Stomach (tissue), 9 donors: ENCODE measurements around the gene CDHR5. TPM values are rescaled to one million over a fixed set of nuclear protein-coding genes. Genes with fewer than 3 reads are reported as not detected.

ENCODE experiments used
- DNase-seq, 2 donors: peaks; one replicate each; pipeline versions ENCODE4 v3.0.0 to v3.0.0-alpha.2; 2013 to 2019
- H3K27ac ChIP-seq, 5 donors: fragments of 200-600 bp in 4 of 5; sonication (generic) in 4 of 5; one replicate each; pipeline ENCODE4 v1.5.1; 2013 to 2019; ENCODE audit warnings: mild to moderate bottlenecking in 1 of 5, moderate library complexity in 1 of 5
- H3K27me3 ChIP-seq, 3 donors: fragments of 200-600 bp; sonication (generic); one replicate each; pipeline ENCODE4 v1.5.1; 2017 to 2019; ENCODE audit warnings: mixed run types in 1 of 3
- H3K36me3 ChIP-seq, 4 donors: fragments of 200-600 bp; sonication (generic); 1 replicate in 3 of 4; 2 replicates in 1 of 4; pipeline ENCODE4 v1.5.1; 2016 to 2019
- H3K4me1 ChIP-seq, 4 donors: fragments of 200-600 bp; sonication (generic); one replicate each; pipeline ENCODE4 v1.5.1; 2016 to 2019
- H3K4me3 ChIP-seq, 4 donors: fragments of 200-600 bp; sonication (generic) in 3 of 4; one replicate each; pipeline ENCODE4 v1.5.1; 2016 to 2019; ENCODE audit warnings: mild to moderate bottlenecking in 1 of 4
- H3K9me3 ChIP-seq, 4 donors: fragments of 200-600 bp; sonication (generic); one replicate each; pipeline ENCODE4 v1.5.1; 2016 to 2019
- CTCF ChIP-seq, 7 experiments: fragments of 450-650 bp in 4 of 7; fragments of 200-600 bp in 3 of 7; sonication (generic) in 3 of 7; IDR thresholded peaks; one replicate each; pipeline ENCODE4 v1.5.1; 2016 to 2019; ENCODE audit warnings: antibody characterized with exemption in 7 of 7, control low read depth in 2 of 7, mild to moderate bottlenecking in 1 of 7
- EP300 ChIP-seq: sonication (generic); formaldehyde crosslinking; IDR thresholded peaks from one replicate; pipeline ENCODE4 v1.6.1; 2017; ENCODE audit warnings: antibody characterized with exemption
- POLR2A ChIP-seq, 4 donors: fragments of 450-650 bp; IDR thresholded peaks; one replicate each; pipeline ENCODE4 v1.6.1; 2016; ENCODE audit warnings: antibody characterized with exemption in 4 of 4, control low read depth in 2 of 4, mild to moderate bottlenecking in 1 of 4, moderate library complexity in 1 of 4
- POLR2AphosphoS5 ChIP-seq, 3 donors: sonication (generic); formaldehyde crosslinking; IDR thresholded peaks; one replicate each; pipeline ENCODE4 v1.6.1; 2016; ENCODE audit warnings: antibody characterized with exemption in 3 of 3
- WGBS, 5 donors: extraction: QIAGEN DNeasy Blood & Tissue Kit in 3 of 5; methylation state at CpG; one replicate each; pipeline versions ENCODE4 v1.1.5 to v1.1.7; 2013 to 2018; 5-methylcytosine and 5-hydroxymethylcytosine counted together
- intact Hi-C: fragments of 100-400 bp; cut with DNase I; formaldehyde crosslinking; loops from one replicate; pipeline ENCODE4 v1.15.1; 2023; ENCODE audit warnings: low total_unique reads
- polyA plus RNA-seq, 3 donors: library from polyadenylated mRNA; stranded (reverse); fragments of 200-250 nt; gene quantifications; one replicate each; pipeline ENCODE4 v1.2.3, GENCODE V29; 2013
- total RNA-seq, 5 donors: library from RNA; depleted of rRNA; stranded (reverse); fragments of >200 nt; gene quantifications; one replicate each; pipeline versions ENCODE4 v1.1.0 to v1.2.3, GENCODE V29; 2014 to 2016
- donor health status: healthy with polysubstance abuse.
- donor health status: Bipolar disorder and iron deficiency.
- donor health status: healthy.

CDHR5 gene
- total and polyA plus RNA-seq, 8 donors = 0.38 to 92.1 (median 2.8) TPM

- DNase-seq = no peak
- intact Hi-C loops = no loop called here
- Histone ChIP-seq H3K9me3 (no peaks in the 10 kb centered on the region), H3K36me3 (peaks cover 10 to 47% (median 36%) of the 10 kb centered on the region in 4 donors), H3K4me3 (no peak overlapping the region), H3K4me1 (peaks cover 8 to 34% (median 23%) of the 10 kb centered on the region in 4 donors), H3K27me3 (peaks cover 0 to 43% (median 34%) of the 10 kb centered on the region in 3 donors), H3K27ac (no peak overlapping the region)
- WGBS, 5 donors = 91 to 94% (median 93%) methylated on average over 18 to 19 of the region's 19 CpGs
- no peak for TF ChIP-seq CTCF (IDR thresholded peaks at IDR 0.05)
- TF ChIP-seq EP300 = no peak
- TF ChIP-seq POLR2AphosphoS5 (IDR thresholded peaks at IDR 0.05) = no peak
- TF ChIP-seq POLR2A (IDR thresholded peaks at IDR 0.05) = no peak
Observed at GRCh38 chr11:641806-642370, 17.1 kb upstream of the CDHR5 start.

- Histone ChIP-seq H3K27me3 (peaks cover 0 to 54% (median 43%) of the 10 kb centered on the region in 3 donors), H3K27ac (no peak overlapping the region), H3K4me3 (no peak overlapping the region), H3K9me3 (no peaks in the 10 kb centered on the region), H3K36me3 (peaks cover 7 to 42% (median 34%) of the 10 kb centered on the region in 4 donors), H3K4me1 (peaks cover 9 to 41% (median 31%) of the 10 kb centered on the region in 4 donors)
- intact Hi-C loops = no loop called here
- no peak for DNase-seq
- TF ChIP-seq CTCF (IDR thresholded peaks at IDR 0.05) (no peak), EP300 (no peak), POLR2A (IDR thresholded peaks at IDR 0.05) (no peak), POLR2AphosphoS5 (IDR thresholded peaks at IDR 0.05) (no peak)
- 49 to 79% (median 56%) methylated on average over 19 to 63 of the region's 69 CpGs for WGBS, 5 donors
Observed at GRCh38 chr11:640021-640706, 15.4 kb upstream of the CDHR5 start.

- TF ChIP-seq EP300 (no peak), POLR2AphosphoS5 (IDR thresholded peaks at IDR 0.05) (no peak), CTCF (IDR thresholded peaks at IDR 0.05) (no peak), POLR2A (IDR thresholded peaks at IDR 0.05) (no peak)
- peak in 1 of 2 donors; percentile 64 for DNase-seq
Observed at GRCh38 chr11:639332-639955, 14.7 kb upstream of the CDHR5 start.

GRCh38 chr11:638631-639331 is 14.0 kb upstream of the CDHR5 start:
- H3K36me3 ChIP-seq = peaks cover under 1 to 33% (median 24%) of the 10 kb centered on the region in 4 donors
- no peak overlapping the region for H3K27ac ChIP-seq
- no peak overlapping the region for H3K4me3 ChIP-seq
- H3K9me3 ChIP-seq = no peaks in the 10 kb centered on the region
- intact Hi-C loops = no loop called here
- H3K4me1 ChIP-seq = peaks cover 9 to 41% (median 31%) of the 10 kb centered on the region in 4 donors
- peaks cover 0 to 54% (median 43%) of the 10 kb centered on the region in 3 donors for H3K27me3 ChIP-seq
- WGBS, 5 donors = 63 to 85% (median 73%) methylated on average over 26 to 28 of the region's 28 CpGs
- DNase-seq = no peak
- TF ChIP-seq CTCF (IDR thresholded peaks at IDR 0.05) (no peak), EP300 (no peak), POLR2A (IDR thresholded peaks at IDR 0.05) (no peak), POLR2AphosphoS5 (IDR thresholded peaks at IDR 0.05) (no peak)

More at GRCh38 chr11:639332-639955, 14.7 kb upstream of the CDHR5 start:
- Histone ChIP-seq H3K36me3 (peaks cover 7 to 40% (median 31%) of the 10 kb centered on the region in 4 donors), H3K4me3 (no peak overlapping the region), H3K27me3 (peaks cover 0 to 54% (median 43%) of the 10 kb centered on the region in 3 donors), H3K27ac (no peak overlapping the region), H3K4me1 (peaks cover 9 to 41% (median 31%) of the 10 kb centered on the region in 4 donors), H3K9me3 (no peaks in the 10 kb centered on the region)
- intact Hi-C loops = no loop called here
- WGBS, 5 donors = 6 to 54% (median 19%) methylated on average over 12 to 80 of the region's 80 CpGs
